GM18526 (cell line): ENCODE data around the gene ZFP36L1.

Source experiments
- POLR2A ChIP-seq: IDR thresholded peaks from 3 replicates; pipeline ENCODE4 v1.6.1; 2011; ENCODE audit not compliant: insufficient read length; ENCODE audit errors: extremely low read depth

The ZFP36L1 gene

DNA sequence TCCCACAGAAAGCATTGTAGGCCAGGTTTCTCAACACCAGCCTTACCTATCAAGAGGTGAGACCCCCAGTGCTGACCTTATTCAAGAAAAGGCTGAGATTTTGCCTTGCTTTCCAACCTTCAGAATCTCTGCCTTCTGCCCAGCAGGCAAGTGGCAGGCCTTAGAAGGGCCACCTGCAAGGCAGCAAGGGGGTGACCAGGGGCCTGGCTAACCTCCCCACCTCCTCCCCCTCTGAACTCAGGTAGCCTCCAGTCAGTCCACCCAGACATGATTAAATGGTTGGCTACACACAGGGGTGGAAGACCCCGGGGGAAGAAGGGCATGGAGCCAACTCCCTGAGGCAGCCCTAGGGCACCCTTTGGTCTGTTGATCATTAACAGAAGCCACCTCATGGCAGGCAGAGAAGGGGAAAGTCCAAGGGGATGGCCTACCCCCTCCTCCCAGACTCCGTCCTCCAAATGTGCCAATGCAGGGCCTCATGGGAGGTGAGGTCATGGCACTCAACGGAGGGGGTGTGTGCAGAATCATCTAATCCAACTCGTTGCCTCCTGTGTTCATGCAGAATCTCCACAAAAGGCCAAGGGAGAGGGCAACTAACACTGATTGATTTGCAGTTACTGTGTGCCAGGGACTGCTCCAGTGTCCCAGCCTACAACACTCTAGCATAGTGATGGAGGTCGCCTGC is 8.5 kb downstream of the ZFP36L1 start:
- no peak for TF ChIP-seq POLR2A

DNA sequence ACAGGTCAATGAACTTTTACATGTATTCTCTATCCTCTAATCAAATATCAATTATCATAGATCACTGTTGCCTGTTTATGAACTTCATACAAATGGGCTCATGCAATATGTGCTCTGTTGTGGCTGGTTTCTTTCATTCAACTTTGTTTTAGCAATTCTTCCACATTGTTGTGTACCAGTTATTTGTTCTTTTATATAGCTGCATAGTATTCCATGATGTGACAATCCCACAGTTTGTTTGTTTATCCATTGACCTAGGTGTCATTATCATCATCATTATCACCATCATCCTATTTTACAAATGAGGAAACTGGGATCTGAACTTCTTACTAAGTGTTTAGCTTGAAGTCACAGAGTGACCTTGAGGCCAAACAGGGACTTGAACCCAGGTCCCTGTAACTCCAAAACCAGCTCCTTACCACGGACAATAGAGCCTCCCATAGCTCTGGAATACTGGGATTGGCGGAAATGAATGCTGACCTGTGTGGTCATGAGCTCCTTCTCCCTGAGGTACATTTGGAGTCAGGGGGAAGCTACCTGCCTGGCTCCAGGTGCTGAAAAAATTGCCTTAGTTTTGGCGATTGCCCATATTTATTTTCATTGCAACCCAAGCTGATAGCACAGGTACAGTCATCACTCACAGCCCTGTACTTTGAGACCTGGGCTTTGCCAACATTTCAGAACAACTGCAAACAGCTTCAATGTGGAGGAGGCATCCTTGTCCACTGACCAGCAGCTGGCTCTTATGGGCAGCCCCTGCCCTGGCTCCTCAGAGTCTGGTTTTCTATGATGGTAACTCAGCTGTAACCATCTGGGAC is 9.2 kb downstream of the ZFP36L1 start:
- TF ChIP-seq POLR2A, result no peak

DNA sequence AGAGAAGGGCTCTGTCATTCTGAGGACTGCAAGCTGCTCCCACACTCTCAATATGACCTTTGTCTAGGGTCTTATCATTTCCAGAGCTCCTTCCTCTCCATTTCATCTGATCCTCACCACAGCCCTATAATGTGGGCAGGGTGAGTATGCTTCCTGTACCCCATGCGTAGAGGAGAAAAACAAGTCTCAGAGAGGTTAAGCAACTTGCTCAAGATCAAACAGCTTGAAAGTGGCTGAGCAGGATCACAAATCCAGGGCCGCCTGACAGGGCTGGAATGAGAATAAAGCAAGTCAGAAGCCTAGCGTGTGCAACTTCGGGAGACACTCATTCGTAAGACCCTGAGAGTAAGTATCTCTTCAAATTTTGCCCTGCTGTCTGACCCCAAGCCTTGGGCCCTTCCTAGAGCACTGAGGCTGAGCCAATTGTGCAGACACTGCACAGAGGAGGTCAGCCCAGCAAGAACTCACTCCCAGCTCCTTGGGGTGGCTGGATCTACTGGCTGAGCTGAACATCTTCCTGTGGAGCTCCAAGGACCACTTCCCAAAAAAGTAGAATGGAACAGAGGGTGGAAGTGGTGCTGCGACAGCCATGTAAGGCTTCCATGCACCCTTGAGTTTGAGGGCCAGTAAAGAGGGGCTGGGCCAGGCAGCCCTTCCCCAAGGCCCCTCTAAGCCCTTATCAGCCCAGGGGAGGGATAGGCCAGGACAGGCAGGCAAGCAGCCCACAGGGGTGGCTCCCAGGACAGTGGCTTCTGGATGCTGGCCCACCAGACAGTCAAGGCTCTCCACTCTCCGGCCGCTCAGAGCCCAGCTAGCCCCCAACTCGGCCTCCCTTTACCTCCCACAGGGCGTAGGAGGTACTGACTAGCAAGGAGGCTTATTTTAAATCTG is 10.5 kb downstream of the ZFP36L1 start:
- TF ChIP-seq POLR2A, result no peak

DNA sequence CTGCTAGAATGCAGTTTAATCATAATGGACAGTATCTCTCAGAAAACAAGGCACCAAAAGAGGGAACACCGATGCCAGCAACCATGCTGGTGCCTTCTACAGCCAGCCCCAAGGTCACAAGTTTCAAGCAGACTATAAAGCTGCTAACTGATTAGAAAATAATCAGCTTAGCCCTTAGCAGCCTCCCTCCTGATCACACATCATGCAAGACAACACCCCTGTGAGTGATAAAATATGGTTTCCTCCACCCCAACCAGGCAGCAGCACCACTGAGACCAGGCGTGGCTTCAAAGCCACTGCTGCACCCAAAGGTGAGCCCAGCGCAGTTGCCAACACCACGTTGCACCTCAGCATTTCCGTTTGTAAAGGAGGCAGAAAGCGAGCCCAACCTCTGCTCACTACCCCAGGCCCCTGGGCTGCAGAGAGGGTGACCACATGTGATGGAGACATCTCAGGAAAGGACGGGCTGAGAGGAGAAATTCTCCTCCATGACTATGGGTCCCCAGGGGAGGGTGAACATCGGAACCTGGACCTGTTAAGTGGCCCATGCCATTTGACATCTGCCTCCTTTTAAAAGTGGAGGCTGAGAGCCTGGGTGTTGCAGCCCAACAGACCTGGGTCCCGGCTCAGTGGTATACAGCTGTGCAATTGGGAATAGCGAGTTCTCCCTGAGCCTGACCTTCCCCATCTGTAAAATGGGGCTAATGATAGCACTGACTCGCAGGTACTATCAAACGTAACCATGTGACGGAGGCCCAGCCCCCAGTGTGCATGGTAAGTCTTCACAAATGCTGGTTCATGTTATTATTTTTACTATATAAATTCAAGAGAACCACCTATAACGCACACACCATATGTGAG is 11.5 kb downstream of the ZFP36L1 start:
- TF ChIP-seq POLR2A, result no peak

DNA sequence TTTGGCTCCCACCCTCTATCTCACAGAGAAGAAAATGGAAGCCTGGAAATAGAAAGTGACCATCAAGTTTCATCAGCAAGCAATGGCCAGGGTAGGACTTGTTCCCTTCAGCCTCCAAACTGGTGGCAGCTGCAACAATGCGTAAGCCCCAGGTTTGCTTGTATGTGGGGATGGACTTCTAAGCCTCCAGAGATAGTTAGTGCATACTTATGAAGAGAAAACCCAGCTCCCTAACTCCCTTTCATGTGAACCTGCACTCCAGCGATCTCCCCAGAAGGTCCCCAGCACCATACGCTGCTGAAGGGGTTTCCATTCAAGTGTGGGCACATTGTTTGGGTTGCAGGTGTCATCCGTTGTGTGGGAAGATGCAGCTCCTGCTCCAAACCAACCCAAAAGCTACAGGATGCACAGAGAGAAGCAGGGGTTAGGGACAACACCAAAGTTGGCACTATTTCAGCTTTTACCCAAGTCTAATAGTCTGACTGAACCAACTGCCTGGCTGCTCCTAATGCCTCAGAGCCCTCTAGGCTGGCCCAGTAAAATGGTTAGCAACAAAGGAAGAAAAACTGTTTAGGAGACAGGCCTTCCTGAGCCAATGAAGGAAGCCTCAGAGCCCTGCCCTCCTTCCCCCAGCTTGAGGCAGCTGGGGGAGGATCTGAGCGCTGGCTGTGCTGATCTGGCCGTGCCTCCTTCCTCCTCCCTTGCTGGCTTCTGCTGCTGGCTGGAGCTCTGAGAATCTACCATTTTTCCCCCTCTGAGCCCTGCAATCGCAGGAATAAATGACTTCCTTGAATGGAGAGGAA is 12.3 kb downstream of the ZFP36L1 start:
- TF ChIP-seq POLR2A, result no peak

DNA sequence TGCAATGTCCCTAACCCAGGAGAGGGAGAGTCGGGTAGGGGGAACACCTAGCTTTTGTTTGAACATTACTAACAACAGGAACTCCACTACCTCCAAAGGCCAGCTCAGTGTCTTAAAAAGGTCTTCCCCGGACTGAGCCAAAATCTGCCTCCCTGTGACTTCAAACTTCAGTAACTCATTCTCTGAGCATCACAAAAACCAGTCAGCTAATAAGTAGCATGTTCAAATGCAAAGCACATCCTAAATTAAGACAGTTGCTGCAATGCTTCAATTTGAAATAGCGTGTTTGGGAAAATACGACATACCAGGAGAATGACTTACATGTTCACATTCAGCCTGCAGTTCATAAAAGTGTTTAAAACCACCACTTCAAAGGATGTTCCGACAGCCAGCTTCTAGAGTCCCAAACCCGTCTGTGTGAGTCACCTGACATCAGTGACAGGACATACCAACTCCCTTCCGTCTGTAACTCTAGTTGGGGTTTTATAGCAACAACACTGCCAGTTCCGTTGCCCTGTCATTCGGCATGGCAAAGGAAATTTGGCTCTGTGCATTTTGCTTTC is 13.0 kb downstream of the ZFP36L1 start:
- no peak for TF ChIP-seq POLR2A

DNA sequence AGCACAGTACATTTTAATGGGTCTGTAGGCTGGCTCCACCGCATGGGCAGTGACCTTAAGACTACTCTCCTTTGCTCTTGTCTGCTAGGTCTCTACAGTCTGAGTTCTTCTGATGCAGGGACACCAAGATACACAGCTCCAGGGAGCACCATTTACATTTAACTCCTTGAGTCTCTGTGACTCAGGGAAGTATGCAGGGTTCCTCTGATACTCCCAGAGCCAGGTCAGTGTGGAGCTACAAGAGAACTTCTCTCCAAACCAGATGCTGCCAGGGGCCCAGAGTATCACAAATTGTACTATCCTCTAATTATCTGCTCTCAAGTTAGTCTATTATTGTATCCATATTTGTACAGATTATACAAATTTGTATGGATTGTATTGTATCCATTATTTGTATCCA is 15.2 kb downstream of the ZFP36L1 start:
- no peak for TF ChIP-seq POLR2A

DNA sequence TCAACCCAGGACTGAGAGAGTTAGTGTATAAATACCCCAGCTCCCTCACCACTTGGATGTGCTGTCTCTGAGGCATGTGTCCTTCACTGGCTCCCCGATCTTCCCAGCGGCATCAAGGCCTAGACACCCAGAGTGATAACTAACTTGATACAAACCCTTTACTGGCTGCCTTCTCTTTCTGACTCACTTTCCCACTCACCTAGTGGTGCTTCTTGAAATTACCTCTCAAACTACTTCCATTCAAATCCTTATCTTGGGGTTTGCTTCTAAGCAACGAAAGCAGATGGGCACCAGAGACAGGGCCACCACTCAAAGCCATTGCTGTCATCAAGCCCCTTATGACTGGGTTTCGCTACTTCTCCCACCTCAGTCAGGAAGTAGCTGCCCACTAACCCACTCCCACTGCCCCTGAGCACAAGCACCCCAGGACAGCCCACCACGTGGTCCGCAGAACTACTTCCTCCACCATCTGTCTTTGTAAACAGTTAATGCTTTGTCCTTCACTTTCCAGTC is 17.2 kb downstream of the ZFP36L1 start:
- no peak for TF ChIP-seq POLR2A

DNA sequence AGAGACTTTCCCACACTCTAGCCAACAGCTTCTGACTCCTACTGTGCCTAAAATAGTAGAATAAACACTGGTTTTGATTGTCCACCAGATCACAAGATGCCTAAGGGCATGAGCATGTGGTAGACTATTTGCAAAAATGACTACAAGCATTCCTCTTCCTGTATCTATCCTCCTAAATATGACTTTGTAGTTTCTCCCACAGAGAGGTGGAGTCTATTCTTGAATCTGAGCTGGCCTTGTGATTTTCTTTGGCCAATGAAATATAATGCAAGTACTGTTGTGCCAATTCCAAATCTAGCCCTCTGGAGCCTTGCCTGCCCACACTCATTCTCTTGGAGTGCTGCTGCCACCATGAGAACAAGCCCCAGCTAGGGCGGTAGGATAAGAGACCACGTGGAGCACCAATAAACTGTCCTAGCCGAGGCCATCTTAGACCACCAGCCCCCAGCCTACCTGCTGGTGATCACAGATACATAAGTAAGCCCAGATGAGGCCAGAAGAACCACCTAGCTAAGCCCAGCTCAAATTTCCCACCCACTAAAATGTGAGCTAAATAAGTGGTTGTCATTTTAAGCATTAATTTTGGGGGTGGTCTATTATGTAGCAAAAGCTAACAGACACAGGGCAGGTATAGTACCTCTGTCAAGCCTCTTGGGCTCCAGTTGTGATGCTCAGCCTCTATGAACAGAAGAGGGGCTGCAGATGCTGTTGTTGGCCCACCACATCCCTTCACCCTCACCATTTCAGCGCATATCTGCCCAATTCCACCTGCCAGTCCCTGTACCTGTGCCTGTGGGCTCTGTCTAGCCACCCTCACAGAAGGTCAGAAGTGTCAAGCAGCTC is 17.9 kb downstream of the ZFP36L1 start:
- TF ChIP-seq POLR2A, result no peak

DNA sequence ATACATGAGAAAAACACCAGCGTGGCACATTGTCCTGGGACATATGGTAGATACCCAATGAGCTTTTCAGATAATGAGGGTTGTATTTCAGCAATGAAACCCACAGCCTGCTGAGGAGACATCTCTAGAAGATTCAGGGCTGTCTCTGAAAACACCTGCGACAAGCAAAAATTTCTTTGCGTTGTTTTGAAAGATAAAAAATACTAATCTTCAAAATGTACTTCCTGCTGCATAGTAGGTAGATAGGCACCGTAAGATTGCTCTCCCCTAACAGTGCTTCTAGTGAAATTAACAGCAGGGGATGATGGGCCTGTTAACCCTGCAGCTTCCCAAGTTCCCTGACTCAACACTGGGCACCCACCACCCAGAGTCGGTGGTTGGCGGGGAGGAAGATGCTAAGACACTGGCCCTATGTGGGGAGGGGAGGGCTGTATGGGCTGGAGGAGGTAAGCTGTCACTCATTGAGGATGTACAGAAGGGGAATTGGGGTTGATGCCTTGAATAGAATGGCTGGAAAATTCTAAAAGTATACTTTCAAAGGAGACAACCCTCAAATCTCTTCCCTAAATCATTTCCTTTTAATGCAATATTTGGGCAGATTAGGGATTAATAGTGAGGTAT is 20.0 kb downstream of the ZFP36L1 start:
- no peak for TF ChIP-seq POLR2A

DNA sequence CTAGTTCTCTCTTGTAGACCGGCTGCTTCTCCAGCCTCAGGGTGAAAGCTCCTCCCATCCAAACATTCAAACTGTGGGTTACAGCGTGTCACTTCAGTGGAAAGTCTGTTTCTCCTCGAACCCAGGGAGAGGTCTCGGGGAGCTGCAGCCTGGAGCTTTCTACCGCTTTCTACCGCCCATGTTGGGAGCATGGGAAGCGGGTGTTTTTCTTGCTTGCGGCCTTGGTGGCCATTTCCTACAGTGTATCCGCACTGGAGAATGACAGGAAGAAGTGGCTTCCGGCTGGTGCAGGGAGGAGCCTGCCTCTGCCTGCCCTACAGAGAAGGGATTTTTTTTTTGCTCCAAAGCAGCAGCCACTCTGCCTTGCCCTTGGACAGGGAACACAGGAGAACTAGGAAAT is 21.2 kb downstream of the ZFP36L1 start:
- TF ChIP-seq POLR2A, result no peak

DNA sequence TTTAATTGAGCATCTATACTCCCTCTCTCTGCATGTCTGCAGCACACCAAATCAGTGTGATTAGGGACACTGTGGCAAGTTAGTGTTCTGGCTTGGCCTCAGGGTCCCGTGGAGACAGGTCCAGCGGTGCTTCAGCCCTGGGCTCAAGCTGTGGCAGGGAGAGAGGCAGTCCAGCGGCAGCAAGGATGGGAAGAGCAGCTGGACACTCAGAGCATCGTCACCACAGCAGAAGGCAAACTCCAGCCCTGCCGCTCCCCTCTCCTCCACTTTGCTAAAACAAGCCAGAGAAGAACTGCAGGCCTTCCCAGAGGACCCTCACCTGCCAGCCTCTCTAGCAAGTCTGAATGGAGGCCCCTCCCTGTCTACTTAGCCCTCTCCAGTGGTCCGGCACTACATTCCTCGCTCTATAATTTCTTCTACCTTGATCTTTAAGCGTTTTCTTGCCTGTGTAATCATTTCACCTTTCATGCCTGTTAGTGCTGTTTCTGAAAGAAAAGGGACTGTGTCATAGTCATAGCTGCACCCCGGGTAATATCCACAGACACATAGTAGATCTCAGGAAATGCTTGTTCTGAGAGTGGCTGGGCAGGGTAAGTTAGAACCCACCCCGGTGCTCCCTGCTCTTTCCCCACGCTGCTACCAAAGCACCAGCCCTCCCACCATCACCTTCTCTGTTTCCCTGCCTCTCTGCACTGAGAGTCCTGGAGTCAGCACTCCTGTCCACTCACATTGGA is 22.1 kb downstream of the ZFP36L1 start:
- TF ChIP-seq POLR2A, result no peak

DNA sequence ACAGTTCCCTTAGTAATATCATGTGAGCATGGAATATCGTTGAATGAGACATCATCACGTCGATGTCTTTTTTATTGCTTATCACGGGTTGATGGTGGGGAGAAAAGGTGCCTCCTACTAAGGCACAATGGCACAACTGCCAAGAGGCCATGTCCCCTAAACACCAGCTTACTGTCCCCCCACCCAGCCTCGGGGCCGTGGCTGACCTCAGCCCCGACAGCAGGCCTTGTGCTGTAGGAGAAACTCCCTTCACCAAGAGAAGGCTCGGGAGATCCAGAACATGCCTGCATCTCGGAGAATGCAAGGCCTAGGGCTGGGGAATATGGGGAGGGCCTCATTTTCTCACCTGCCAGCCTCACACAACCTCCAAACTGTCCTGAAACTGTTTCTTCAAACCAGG is 22.8 kb downstream of the ZFP36L1 start:
- no peak for TF ChIP-seq POLR2A
